Measurements from ENCODE around the gene SH2D7.

GRCh38 chr15:78102211-78102610 lies 9.8 kb downstream of the SH2D7 start:
- TF ChIP-seq, protein P1, sequence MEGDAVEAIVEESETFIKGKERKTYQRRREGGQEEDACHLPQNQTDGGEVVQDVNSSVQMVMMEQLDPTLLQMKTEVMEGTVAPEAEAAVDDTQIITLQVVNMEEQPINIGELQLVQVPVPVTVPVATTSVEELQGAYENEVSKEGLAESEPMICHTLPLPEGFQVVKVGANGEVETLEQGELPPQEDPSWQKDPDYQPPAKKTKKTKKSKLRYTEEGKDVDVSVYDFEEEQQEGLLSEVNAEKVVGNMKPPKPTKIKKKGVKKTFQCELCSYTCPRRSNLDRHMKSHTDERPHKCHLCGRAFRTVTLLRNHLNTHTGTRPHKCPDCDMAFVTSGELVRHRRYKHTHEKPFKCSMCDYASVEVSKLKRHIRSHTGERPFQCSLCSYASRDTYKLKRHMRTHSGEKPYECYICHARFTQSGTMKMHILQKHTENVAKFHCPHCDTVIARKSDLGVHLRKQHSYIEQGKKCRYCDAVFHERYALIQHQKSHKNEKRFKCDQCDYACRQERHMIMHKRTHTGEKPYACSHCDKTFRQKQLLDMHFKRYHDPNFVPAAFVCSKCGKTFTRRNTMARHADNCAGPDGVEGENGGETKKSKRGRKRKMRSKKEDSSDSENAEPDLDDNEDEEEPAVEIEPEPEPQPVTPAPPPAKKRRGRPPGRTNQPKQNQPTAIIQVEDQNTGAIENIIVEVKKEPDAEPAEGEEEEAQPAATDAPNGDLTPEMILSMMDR (IDR thresholded peaks at IDR 0.05), result no peak
- no peak for TF ChIP-seq EZH2 (IDR thresholded peaks at IDR 0.05)

Data from neural progenitor cell (in vitro differentiated cells).